GM18517 (cell line): ENCODE data around the gene USP22.

ENCODE experiments used
- ATAC-seq: cut with Tn5 transposase; IDR thresholded peaks from one replicate; pipeline ENCODE4 v1.9.1; 2021; ENCODE audit warnings: mild to moderate bottlenecking, moderate library complexity; ENCODE audit not compliant: unreplicated experiment

USP22 gene

DNA sequence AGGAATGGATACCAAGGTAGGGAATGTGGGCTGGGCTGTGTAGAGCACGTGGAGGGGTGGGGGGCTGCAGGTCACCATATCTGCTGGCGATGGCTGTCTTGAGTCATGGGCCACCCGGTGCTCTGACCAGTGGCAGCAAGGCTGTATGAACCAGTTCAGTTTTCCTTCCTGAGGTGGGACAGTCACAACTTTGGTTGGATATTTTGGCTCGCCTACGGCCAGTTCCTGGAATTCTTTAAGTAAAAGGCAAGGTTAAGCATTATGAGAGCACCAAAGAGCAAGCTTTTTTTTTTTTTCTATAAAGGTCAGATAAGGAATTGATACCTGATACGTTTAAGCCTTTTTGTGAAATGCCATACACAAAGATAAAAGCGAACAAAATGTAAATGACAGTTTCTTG lies 81.9 kb downstream of the USP22 start:
- ATAC-seq = no peak

DNA sequence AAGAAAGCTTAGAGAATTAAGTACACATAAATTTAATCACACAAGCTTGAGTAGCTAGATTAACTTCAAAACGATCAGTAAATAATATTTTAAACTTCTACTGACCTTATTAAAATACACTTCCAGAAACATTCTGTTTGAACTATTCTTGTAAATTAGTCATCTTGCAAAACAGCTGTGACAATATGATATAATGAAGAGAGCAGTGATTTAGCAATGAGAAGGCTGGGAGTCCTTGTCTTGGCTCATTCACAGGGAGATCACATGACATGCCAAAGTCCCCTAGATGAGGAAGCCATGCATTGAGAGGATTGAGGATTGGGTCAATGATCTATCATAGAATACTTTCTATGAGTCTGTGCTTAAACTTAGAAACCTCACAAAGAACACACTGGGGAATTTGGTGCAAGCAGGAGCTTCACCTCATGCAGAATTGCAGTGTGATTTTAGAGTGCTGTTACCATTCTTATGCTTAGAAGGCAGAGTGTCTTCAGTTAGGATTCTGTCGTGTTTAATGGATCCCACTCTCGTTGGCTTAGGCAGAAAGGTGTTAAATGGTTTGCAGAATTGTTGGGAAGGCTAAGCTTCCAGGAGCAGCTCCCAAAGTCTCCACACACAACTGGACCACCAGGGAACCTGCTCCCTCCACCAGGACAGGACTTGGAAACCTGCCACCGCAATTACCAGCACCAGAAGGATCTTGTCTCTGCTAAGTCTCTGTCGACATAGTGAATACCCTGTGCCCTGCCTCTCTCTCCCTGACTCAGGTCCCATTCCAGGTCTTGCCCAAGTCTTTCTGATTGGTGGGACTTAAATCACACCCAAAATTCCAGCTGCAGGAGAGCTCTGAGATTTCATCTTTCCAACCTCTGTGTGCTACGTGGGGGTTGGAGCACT lies 87.1 kb downstream of the USP22 start:
- no peak for ATAC-seq

DNA sequence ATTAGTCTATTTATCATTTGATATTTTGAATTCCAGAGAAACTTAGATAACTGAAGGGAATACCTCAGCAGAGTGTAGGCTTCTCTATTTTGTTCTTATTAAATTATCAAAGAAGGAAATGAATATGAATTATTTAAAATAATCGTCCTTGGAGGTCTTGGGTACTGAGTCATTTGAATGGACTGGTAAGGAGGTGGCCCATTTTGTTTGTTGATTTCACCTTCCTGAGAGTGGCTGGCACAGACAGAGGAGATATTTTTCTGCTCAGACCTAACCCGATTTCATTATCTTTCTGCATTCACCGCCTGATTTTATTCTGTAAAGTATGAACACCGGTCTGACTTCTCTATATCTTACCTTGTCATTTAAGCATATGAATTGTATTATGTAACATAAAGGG lies 88.0 kb downstream of the USP22 start:
- no peak for ATAC-seq

DNA sequence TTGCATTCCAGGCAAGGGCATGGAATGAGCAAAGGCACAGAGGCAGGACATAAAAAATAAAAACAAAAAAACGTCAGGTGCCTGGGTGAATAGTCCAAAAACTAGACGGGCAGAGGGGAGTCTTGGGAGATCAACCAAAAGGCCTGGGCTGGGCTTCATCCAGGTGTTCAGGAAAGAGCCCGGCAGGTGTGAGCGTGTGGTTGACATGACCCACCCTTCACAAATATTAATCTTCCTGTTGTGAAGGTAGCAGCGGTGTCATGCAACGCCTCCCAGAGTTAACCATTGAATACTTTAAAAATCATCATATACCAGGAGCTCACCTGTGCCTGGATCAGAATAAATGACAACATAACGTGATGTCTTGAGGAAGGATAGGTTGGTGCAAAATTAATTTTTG lies 90.6 kb downstream of the USP22 start:
- ATAC-seq = no peak
